Gastroesophageal sphincter (tissue), 4 donors: ENCODE results near the gene GNG5. TPM values are rescaled to one million over a fixed set of nuclear protein-coding genes. Genes with fewer than 3 reads are reported as not detected.
"Not testable (repeated sequence)": the region's sequence is repeated elsewhere in the genome, so short reads cannot be mapped to it uniquely, and the experiment has no call there.

Experiments
- ATAC-seq: fragments of 150-250 bp; one replicate; pipeline ENCODE4 v1.9.1; 2016; ENCODE audit warnings: mild to moderate bottlenecking, moderate library complexity
- H3K27ac ChIP-seq, 4 donors: fragments of 200-600 bp; sonication (generic) in 3 of 4; 1 replicate in 3 of 4; 2 replicates in 1 of 4; pipeline ENCODE4 v1.5.1; 2016 to 2019
- H3K27me3 ChIP-seq: fragments of 200-600 bp; sonication (generic); one replicate; pipeline ENCODE4 v1.5.1; 2019
- H3K36me3 ChIP-seq, 2 donors: fragments of 200-600 bp; sonication (generic); one replicate each; pipeline ENCODE4 v1.5.1; 2019; ENCODE audit warnings: control low read depth in 1 of 2
- H3K4me1 ChIP-seq, 3 donors: fragments of 200-600 bp; sonication (generic); 1 replicate in 2 of 3; 2 replicates in 1 of 3; pipeline ENCODE4 v1.5.1; 2016 to 2019; ENCODE audit warnings: control low read depth in 2 of 3
- H3K4me3 ChIP-seq, 2 donors: fragments of 200-600 bp; sonication (generic); one replicate each; pipeline ENCODE4 v1.5.1; 2019; ENCODE audit warnings: mild to moderate bottlenecking in 1 of 2, moderate library complexity in 1 of 2
- H3K9me3 ChIP-seq, 3 donors: fragments of 200-600 bp; sonication (generic); one replicate each; pipeline ENCODE4 v1.5.1; 2017 to 2019; ENCODE audit warnings: control low read depth in 2 of 3
- EP300 ChIP-seq: sonication (generic); formaldehyde crosslinking; IDR thresholded peaks from one replicate; pipeline ENCODE4 v1.6.1; 2017; ENCODE audit warnings: antibody characterized with exemption, mild to moderate bottlenecking
- POLR2A ChIP-seq, 2 donors: fragments of 450-650 bp; IDR thresholded peaks; one replicate each; pipeline ENCODE4 v1.6.1; 2017; ENCODE audit warnings: antibody characterized with exemption in 2 of 2, mild to moderate bottlenecking in 2 of 2, moderate library complexity in 1 of 2
- POLR2AphosphoS5 ChIP-seq: sonication (generic); formaldehyde crosslinking; IDR thresholded peaks from one replicate; pipeline ENCODE4 v1.6.1; 2017; ENCODE audit warnings: antibody characterized with exemption
- WGBS, 2 donors: methylation state at CpG; one replicate each; pipeline ENCODE4 v1.1.5; 2018; ENCODE audit warnings: low coverage in 1 of 2; 5-methylcytosine and 5-hydroxymethylcytosine counted together
- total RNA-seq, 4 donors: library from RNA; depleted of rRNA; stranded (reverse); fragments of >200 nt; gene quantifications; one replicate each; pipeline ENCODE4 v1.1.0, GENCODE V29; 2016
- TF ChIP-seq, protein P1 (sequence below), 4 experiments: fragments of 200-600 bp in 2 of 4; fragments of 450-650 bp in 2 of 4; sonication (generic) in 1 of 4; IDR thresholded peaks; one replicate each; pipeline ENCODE4 v1.5.1; 2017 to 2019; ENCODE audit warnings: antibody characterized with exemption in 4 of 4, mild to moderate bottlenecking in 2 of 4, moderate library complexity in 2 of 4

The GNG5 gene
- total RNA-seq, 4 donors from 2014 or later = 66.2 to 110 (median 80.2) TPM

DNA sequence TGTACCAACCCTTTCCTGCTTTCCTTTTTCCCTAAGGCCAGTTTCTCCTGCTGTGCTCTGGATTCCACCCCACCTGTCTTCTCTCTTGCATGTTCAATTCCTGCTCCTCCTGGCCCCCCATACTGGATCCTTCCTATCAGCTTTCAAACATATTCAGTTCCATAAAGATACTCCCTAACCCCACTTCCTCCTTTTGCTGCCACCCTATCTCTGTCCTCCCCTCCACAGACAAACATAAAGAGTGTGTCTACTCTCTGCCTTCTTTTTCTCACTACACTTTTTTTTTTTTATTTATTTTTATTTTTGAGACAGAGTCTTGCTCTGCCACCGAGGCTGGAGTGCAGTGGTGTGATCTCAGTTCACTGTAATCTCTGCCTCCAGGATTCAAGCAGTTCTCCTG, 44.3 kb downstream of the GNG5 start:
- no peak for ATAC-seq
- WGBS, 2 donors = 70 to 100% methylated on average over 1 of the region's 1 CpG

DNA sequence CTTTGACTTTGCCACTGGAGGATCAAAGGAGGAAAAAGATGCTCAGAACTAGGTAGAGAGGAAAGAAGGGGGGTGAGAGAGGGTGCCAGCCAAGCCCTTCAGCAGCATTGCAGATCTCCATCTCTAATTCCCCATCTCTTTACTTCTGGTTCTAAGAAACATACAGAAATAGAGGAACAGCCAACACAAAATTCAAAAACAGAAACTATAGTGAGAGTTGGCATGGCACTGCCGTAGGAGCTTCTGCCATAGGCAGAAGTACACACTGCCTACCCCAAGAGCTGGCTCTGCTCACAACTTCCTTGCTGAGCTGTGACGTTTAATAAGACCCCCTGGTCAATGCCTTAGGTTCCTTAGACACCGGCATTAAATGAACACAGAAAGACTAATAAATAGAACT, 53.9 kb downstream of the GNG5 start:
- WGBS, 2 donors = 54 to 80% methylated on average over 1 to 3 of the region's 3 CpGs
- TF ChIP-seq POLR2AphosphoS5 (no peak), EP300 (no peak), POLR2A (IDR thresholded peaks at IDR 0.05) (no peak)
- TF ChIP-seq, protein P1, sequence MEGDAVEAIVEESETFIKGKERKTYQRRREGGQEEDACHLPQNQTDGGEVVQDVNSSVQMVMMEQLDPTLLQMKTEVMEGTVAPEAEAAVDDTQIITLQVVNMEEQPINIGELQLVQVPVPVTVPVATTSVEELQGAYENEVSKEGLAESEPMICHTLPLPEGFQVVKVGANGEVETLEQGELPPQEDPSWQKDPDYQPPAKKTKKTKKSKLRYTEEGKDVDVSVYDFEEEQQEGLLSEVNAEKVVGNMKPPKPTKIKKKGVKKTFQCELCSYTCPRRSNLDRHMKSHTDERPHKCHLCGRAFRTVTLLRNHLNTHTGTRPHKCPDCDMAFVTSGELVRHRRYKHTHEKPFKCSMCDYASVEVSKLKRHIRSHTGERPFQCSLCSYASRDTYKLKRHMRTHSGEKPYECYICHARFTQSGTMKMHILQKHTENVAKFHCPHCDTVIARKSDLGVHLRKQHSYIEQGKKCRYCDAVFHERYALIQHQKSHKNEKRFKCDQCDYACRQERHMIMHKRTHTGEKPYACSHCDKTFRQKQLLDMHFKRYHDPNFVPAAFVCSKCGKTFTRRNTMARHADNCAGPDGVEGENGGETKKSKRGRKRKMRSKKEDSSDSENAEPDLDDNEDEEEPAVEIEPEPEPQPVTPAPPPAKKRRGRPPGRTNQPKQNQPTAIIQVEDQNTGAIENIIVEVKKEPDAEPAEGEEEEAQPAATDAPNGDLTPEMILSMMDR (IDR thresholded peaks at IDR 0.05) = no peak

More for the DNA sequence above, 44.3 kb downstream of the GNG5 start:
- Histone ChIP-seq H3K4me3 (no peak overlapping the region), H3K9me3 (no peaks in the 10 kb centered on the region), H3K36me3 (no peaks in the 10 kb centered on the region), H3K27me3 (peaks cover 50% of the 10 kb centered on the region), H3K4me1 (no peaks in the 10 kb centered on the region), H3K27ac (no peak overlapping the region)
- no peak for TF ChIP-seq POLR2A (IDR thresholded peaks at IDR 0.05)
- TF ChIP-seq, protein P1 (IDR thresholded peaks at IDR 0.05) = no peak
- no peak for TF ChIP-seq EP300
- no peak for TF ChIP-seq POLR2AphosphoS5

DNA sequence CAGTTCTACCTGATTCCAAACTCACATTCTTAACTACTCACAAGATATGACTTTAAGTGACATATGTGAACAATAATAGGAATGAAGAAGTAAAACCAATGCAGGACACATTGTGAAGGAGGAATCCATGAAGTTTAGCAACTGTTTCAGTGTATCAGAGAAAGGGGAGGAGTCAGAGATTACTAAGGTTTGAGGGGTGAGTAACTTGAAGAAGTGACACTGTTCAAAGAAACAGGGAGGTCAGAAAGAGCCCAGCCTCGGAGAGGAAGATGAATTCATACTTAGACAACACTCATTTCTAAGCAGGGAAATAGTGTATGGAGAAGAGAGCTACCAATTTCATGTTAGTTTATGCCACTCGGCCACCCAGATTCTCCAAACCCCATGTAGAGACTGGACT, 55.5 kb downstream of the GNG5 start:
- WGBS, 2 donors = 58 to 63% methylated on average over 2 of the region's 2 CpGs
- TF ChIP-seq POLR2AphosphoS5 (no peak), POLR2A (IDR thresholded peaks at IDR 0.05) (no peak), EP300 (no peak)
- TF ChIP-seq, protein P1 (IDR thresholded peaks at IDR 0.05) = no peak
- no peak overlapping the region for H3K27ac ChIP-seq
- no peak overlapping the region for H3K4me3 ChIP-seq
- H3K9me3 ChIP-seq = no peaks in the 10 kb centered on the region
- no peak for ATAC-seq
- peaks cover 10% of the 10 kb centered on the region for H3K27me3 ChIP-seq
- no peaks in the 10 kb centered on the region for H3K4me1 ChIP-seq
- no peaks in the 10 kb centered on the region for H3K36me3 ChIP-seq

More for the DNA sequence above, 53.9 kb downstream of the GNG5 start:
- Histone ChIP-seq H3K4me3 (no peak overlapping the region), H3K4me1 (no peaks in the 10 kb centered on the region), H3K36me3 (no peaks in the 10 kb centered on the region), H3K27me3 (peaks cover 12% of the 10 kb centered on the region), H3K9me3 (no peaks in the 10 kb centered on the region), H3K27ac (no peak overlapping the region)
- no peak for ATAC-seq

DNA sequence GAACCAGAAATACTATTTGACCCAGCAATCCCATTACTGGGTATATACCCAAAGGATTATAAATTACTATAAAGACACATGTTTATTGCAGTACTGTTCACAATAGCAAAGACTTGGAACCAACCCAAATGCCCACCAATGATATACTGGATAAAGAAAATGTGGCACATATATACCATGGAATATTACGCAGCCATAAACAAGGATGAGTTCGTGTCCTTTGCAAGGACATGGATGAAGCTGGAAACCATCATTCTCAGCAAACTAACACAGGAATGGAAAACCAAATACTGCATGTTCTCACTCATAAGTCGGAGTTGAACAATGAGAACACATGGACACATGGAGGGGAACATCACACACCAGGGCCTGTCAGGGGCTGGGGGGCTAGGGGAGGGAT, 57.7 kb downstream of the GNG5 start:
- not testable (repeated sequence) for H3K27ac ChIP-seq, ATAC-seq, H3K4me1 ChIP-seq, H3K4me3 ChIP-seq, H3K36me3 ChIP-seq, H3K9me3 ChIP-seq
- peaks cover 10% of the 10 kb centered on the region for H3K27me3 ChIP-seq
- 88 to 90% methylated on average over 3 of the region's 3 CpGs for WGBS, 2 donors

Other genes starting within 250 kb of the GNG5 start
- under 1 TPM in 3 of 4 donors, not detected in 1; 0.31 to 0.67 (median 0.57) TPM for gene SAMD13, start 204.9 kb downstream of the GNG5 start, total RNA-seq
- not detected for gene DNASE2B, start 108.1 kb downstream of the GNG5 start, total RNA-seq
- 10 to 100 TPM; 35.7 to 49.8 (median 46.2) TPM for gene RPF1, start 27.3 kb downstream of the GNG5 start, total RNA-seq
- 1 to 10 TPM in 1 of 4 donors, not detected in 3; 1.2 TPM for gene SPATA1, start 195 bp downstream of the GNG5 start, total RNA-seq
- gene CTBS, start 67.9 kb upstream of the GNG5 start, total RNA-seq = 10 to 100 TPM in 3 of 4 donors, 1 to 10 TPM in 1; 6.9 to 17.0 (median 12.2) TPM
- 10 to 100 TPM; 10.8 to 21.9 (median 17.0) TPM for gene SSX2IP, start 183.9 kb upstream of the GNG5 start, total RNA-seq